ENCODE measurements around the gene VTA1. TPM values are rescaled to one million over a fixed set of nuclear protein-coding genes. Genes with fewer than 3 reads are reported as not detected.
"Not testable (repeated sequence)": the region's sequence is repeated elsewhere in the genome, so short reads cannot be mapped to it uniquely, and the experiment has no call there.

Gene VTA1
- total RNA-seq, 1 experiment from 2014 or later = 78.5 TPM

- in situ Hi-C loops (cut with HindIII; ENCODE audit: low pct_unique_long_range_greater_than_20kb, low sequenced_read_pairs) = no loop called here
- DNase-seq (ENCODE audit: low read depth) = no peak
These were observed 15.7 kb downstream of the VTA1 start for GRCh38 chr6:142162780-142163179.

GRCh38 chr6:142165227-142165626, 18.2 kb downstream of the VTA1 start:
- in situ Hi-C loops (cut with HindIII; ENCODE audit: low pct_unique_long_range_greater_than_20kb, low sequenced_read_pairs) = no loop called here
- no peak for DNase-seq (ENCODE audit: low read depth)

GRCh38 chr6:142167071-142167470, 20.0 kb downstream of the VTA1 start:
- in situ Hi-C loops (cut with HindIII; ENCODE audit: low pct_unique_long_range_greater_than_20kb, low sequenced_read_pairs) = no loop called here

DNA sequence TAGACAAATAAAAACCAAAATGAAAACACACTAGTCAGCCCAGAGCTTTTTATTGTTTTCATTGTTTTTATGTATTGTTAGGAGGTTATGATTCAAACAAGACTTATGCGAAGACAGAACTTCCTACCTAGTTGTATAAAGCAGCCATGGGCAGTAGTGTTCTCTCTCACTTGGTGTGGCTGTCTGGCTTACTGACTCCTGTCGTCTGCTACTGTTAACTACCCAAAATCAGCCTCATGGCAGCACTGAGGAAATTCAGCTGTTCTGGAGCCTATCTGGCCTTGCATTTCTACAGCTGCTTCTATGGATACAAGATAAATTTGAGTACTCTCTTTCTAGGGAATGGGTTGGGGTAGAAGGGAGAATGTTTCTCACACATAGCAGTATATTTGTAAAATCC, 20.4 kb downstream of the VTA1 start:
- DNase-seq (ENCODE audit: low read depth) = no peak
- in situ Hi-C loops (cut with HindIII; ENCODE audit: low pct_unique_long_range_greater_than_20kb, low sequenced_read_pairs) = no loop called here

More at GRCh38 chr6:142167071-142167470, 20.0 kb downstream of the VTA1 start:
- DNase-seq (ENCODE audit: low read depth) = no peak

GRCh38 chr6:142171351-142171750, 24.3 kb downstream of the VTA1 start:
- in situ Hi-C loops (cut with HindIII; ENCODE audit: low pct_unique_long_range_greater_than_20kb, low sequenced_read_pairs) = no loop called here
- DNase-seq (ENCODE audit: low read depth) = no peak

- no peak for DNase-seq (ENCODE audit: low read depth)
- in situ Hi-C loops (cut with HindIII; ENCODE audit: low pct_unique_long_range_greater_than_20kb, low sequenced_read_pairs) = no loop called here
These were observed 25.7 kb downstream of the VTA1 start for GRCh38 chr6:142172758-142173157.

- DNase-seq (ENCODE audit: low read depth) = no peak
- in situ Hi-C loops (cut with HindIII; ENCODE audit: low pct_unique_long_range_greater_than_20kb, low sequenced_read_pairs) = no loop called here
These were observed 26.9 kb downstream of the VTA1 start for GRCh38 chr6:142173980-142174379.

- in situ Hi-C loops (cut with HindIII; ENCODE audit: low pct_unique_long_range_greater_than_20kb, low sequenced_read_pairs) = no loop called here
- no peak for DNase-seq (ENCODE audit: low read depth)
These were observed 27.6 kb downstream of the VTA1 start for GRCh38 chr6:142174703-142175102.

GRCh38 chr6:142178129-142178528, 31.1 kb downstream of the VTA1 start:
- in situ Hi-C loops (cut with HindIII; ENCODE audit: low pct_unique_long_range_greater_than_20kb, low sequenced_read_pairs) = no loop called here
- DNase-seq (ENCODE audit: low read depth) = no peak

- no peak for DNase-seq (ENCODE audit: low read depth)
- in situ Hi-C loops (cut with HindIII; ENCODE audit: low pct_unique_long_range_greater_than_20kb, low sequenced_read_pairs) = no loop called here
These were observed 34.9 kb downstream of the VTA1 start for GRCh38 chr6:142182004-142182403.

GRCh38 chr6:142183351-142183750, 36.3 kb downstream of the VTA1 start:
- DNase-seq (ENCODE audit: low read depth) = no peak
- in situ Hi-C loops (cut with HindIII; ENCODE audit: low pct_unique_long_range_greater_than_20kb, low sequenced_read_pairs) = no loop called here

GRCh38 chr6:142184307-142184706, 37.2 kb downstream of the VTA1 start:
- DNase-seq (ENCODE audit: low read depth) = no peak
- in situ Hi-C loops (cut with HindIII; ENCODE audit: low pct_unique_long_range_greater_than_20kb, low sequenced_read_pairs) = no loop called here

DNA sequence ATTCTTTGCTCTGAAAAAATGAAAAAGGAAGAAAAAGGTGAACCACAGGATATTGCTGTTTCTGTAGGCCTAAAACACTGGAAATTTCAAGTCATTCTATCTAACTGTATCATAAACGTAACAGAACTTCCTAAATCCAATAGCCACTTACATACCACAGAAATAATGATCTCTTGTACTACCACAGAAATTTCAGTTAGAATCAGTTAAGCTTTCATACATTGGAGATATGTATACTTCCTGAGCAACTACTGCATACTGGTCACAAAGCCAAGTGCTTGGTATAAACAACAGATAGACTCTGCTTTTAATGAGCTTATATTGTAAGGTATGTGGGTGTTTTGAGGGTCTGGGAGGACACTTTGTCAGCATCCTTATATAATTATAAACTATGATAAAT, 38.6 kb downstream of the VTA1 start:
- DNase-seq (ENCODE audit: low read depth) = no peak
- in situ Hi-C loops (cut with HindIII; ENCODE audit: low pct_unique_long_range_greater_than_20kb, low sequenced_read_pairs) = no loop called here

GRCh38 chr6:142187209-142187608, 40.1 kb downstream of the VTA1 start:
- in situ Hi-C loops (cut with HindIII; ENCODE audit: low pct_unique_long_range_greater_than_20kb, low sequenced_read_pairs) = no loop called here
- no peak for DNase-seq (ENCODE audit: low read depth)

DNA sequence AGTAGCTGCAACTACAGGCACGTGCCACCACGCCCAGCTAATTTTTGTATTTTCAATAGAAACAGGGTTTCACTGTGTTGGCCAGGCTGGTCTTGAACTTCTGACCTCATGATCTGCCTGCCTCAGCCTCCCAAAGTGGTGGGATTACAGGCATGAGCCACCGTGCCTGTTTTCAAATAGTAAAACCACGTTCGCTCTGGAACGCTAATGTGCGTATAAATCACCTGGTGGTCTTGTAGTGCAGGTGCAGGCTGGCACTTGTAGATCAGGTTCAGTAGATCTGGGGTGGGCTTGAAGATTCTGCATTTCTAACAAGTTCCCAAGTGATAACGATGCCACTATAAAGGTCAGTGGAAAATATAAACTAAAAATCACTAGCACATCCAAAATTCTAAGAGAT, 41.3 kb downstream of the VTA1 start:
- in situ Hi-C loops (cut with HindIII; ENCODE audit: low pct_unique_long_range_greater_than_20kb, low sequenced_read_pairs); DNase-seq (ENCODE audit: low read depth): not testable (repeated sequence)

GRCh38 chr6:142189057-142189456, 42.0 kb downstream of the VTA1 start:
- in situ Hi-C loops (cut with HindIII; ENCODE audit: low pct_unique_long_range_greater_than_20kb, low sequenced_read_pairs) = no loop called here
- DNase-seq (ENCODE audit: low read depth) = no peak

GRCh38 chr6:142192343-142192742, 45.3 kb downstream of the VTA1 start:
- in situ Hi-C loops (cut with HindIII; ENCODE audit: low pct_unique_long_range_greater_than_20kb, low sequenced_read_pairs) = no loop called here
- DNase-seq (ENCODE audit: low read depth) = no peak

GRCh38 chr6:142193621-142194020, 46.6 kb downstream of the VTA1 start:
- DNase-seq (ENCODE audit: low read depth) = no peak
- in situ Hi-C loops (cut with HindIII; ENCODE audit: low pct_unique_long_range_greater_than_20kb, low sequenced_read_pairs) = no loop called here

DNA sequence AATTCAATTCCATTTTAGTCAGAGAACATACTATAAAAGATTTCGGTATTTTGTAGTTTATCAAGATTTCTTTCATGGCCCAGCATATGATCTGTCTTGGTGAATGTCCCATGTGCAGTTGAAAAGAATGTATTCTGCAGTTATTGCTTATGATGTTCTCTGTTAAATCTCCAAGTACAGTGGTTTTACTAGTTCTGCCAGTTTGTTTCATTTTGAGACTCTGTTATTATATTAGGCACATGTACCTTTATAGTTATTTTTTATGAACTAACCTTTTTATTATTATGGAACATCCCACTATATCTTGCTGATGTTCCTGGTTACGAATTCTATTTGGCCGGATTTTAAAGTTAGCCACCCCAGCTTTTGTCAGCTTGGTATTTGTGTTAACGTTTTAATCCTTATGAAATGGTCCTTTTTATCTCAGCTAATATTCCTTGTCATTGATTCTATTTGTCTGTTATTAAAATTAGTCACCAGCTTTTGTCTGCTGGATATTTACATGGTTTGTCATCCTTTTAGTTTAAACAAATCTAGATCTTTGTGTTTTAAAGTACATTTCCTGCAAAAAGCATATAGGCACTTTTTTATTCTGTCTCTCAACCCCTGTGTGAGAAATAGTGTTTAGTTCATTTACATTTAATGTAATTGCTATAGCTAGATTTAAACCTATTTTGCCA, 48.9 kb downstream of the VTA1 start:
- in situ Hi-C loops (cut with HindIII; ENCODE audit: low pct_unique_long_range_greater_than_20kb, low sequenced_read_pairs) = no loop called here
- DNase-seq (ENCODE audit: low read depth) = no peak

- DNase-seq (ENCODE audit: low read depth) = no peak
- in situ Hi-C loops (cut with HindIII; ENCODE audit: low pct_unique_long_range_greater_than_20kb, low sequenced_read_pairs) = no loop called here
These were observed 54.0 kb downstream of the VTA1 start for GRCh38 chr6:142200846-142201628.

Measured in Caki2 (cell line).